OCI-LY1 (cell line): Measurements from ENCODE around the gene UQCR10.

Source experiments
- H2AFZ ChIP-seq: fragments of 200-600 bp; sonication (generic), shearing (Covaris generic); 2 replicates; pipeline ENCODE4 v1.6.0; 2014; ENCODE audit warnings: antibody characterized with exemption, mild to moderate bottlenecking, low read length
- H3F3A ChIP-seq: fragments of 200-600 bp; sonication (generic), shearing (Covaris generic); 2 replicates; pipeline ENCODE4 v1.6.0; 2014; ENCODE audit warnings: mild to moderate bottlenecking, antibody characterized with exemption, low read length, moderate library complexity; ENCODE audit not compliant: insufficient read depth
- H3K27ac ChIP-seq: fragments of 200-600 bp; sonication (generic); 2 replicates; pipeline ENCODE4 v1.5.1; 2014; ENCODE audit warnings: low read length, mixed run types, mild to moderate bottlenecking, low read depth; ENCODE audit not compliant: poor library complexity, severe bottlenecking
- H3K27me3 ChIP-seq: fragments of 200-600 bp; sonication (generic); 2 replicates; pipeline ENCODE4 v1.6.0; 2014; ENCODE audit warnings: antibody characterized with exemption, mild to moderate bottlenecking, low read length, moderate library complexity; ENCODE audit not compliant: insufficient read depth
- H3K36me3 ChIP-seq: fragments of 200-600 bp; sonication (generic); 2 replicates; pipeline ENCODE4 v1.6.1; 2014; ENCODE audit warnings: mild to moderate bottlenecking, antibody characterized with exemption, low read length, moderate library complexity, mixed read lengths; ENCODE audit not compliant: insufficient read depth
- H3K4me1 ChIP-seq: fragments of 200-600 bp; sonication (generic); 2 replicates; pipeline ENCODE4 v1.5.1; 2014; ENCODE audit warnings: mild to moderate bottlenecking, low read length, moderate library complexity; ENCODE audit not compliant: insufficient read depth, severe bottlenecking
- H3K4me2 ChIP-seq: fragments of 200-600 bp; sonication (generic), shearing (Covaris generic); 2 replicates; pipeline ENCODE4 v1.6.1; 2014; ENCODE audit warnings: low read length
- H3K4me3 ChIP-seq: fragments of 200-600 bp; sonication (generic); 2 replicates; pipeline ENCODE4 v1.5.1; 2014; ENCODE audit warnings: low read length, low read depth, mild to moderate bottlenecking, mixed read lengths; ENCODE audit not compliant: poor library complexity, severe bottlenecking
- H3K79me2 ChIP-seq: fragments of 200-600 bp; shearing (Covaris generic); 2 replicates; pipeline ENCODE4 v1.6.1; 2016; ENCODE audit warnings: mixed run types, low read length, mixed read lengths; ENCODE audit not compliant: insufficient read depth
- H3K9ac ChIP-seq: fragments of 200-600 bp; sonication (generic), shearing (Covaris generic); 2 replicates; pipeline ENCODE4 v1.6.1; 2014; ENCODE audit warnings: mild to moderate bottlenecking, low read length, mixed read lengths
- H3K9me2 ChIP-seq: fragments of 200-600 bp; sonication (generic), shearing (Covaris generic); 2 replicates; pipeline ENCODE4 v1.6.1; 2014; ENCODE audit warnings: low read depth, mild to moderate bottlenecking, low read length, mixed read lengths
- H3K9me3 ChIP-seq: fragments of 200-600 bp; shearing (Covaris generic); 2 replicates; pipeline ENCODE4 v1.6.1; 2014; ENCODE audit warnings: low read length, mixed read lengths
- H4K20me1 ChIP-seq: fragments of 200-600 bp; sonication (generic), shearing (Covaris generic); 2 replicates; pipeline ENCODE4 v1.6.0; 2016; ENCODE audit warnings: mild to moderate bottlenecking, low read length; ENCODE audit not compliant: insufficient read depth
- CTCF ChIP-seq: fragments of 200-600 bp; sonication (generic), shearing (Covaris generic); IDR thresholded peaks from 2 replicates; pipeline ENCODE4 v1.5.1; 2017; ENCODE audit warnings: mild to moderate bottlenecking, antibody characterized with exemption, low read length, moderate library complexity, mixed read lengths
- EZH2 ChIP-seq: fragments of 200-600 bp; sonication (generic), shearing (Covaris generic); IDR thresholded peaks from 2 replicates; pipeline ENCODE4 v1.8.0; 2017; ENCODE audit warnings: borderline replicate concordance, mixed run types, mild to moderate bottlenecking, antibody characterized with exemption, low read length, moderate library complexity, mixed read lengths

The UQCR10 gene

GRCh38 chr22:29804985-29805384 lies 37.8 kb downstream of the UQCR10 start:
- H4K20me1 ChIP-seq: no peaks in the 10 kb centered on the region
- H3K4me2 ChIP-seq: no peak overlapping the region
- no peaks in the 10 kb centered on the region for H3K9me3 ChIP-seq

GRCh38 chr22:29806196-29806595 lies 39.0 kb downstream of the UQCR10 start:
- Histone ChIP-seq H2AFZ (no peak overlapping the region), H4K20me1 (no peaks in the 10 kb centered on the region), H3K4me3 (no peak overlapping the region), H3K4me2 (no peak overlapping the region), H3F3A (no peaks in the 10 kb centered on the region), H3K9ac (no peak overlapping the region), H3K27ac (no peak overlapping the region), H3K9me3 (no peaks in the 10 kb centered on the region), H3K27me3 (no peaks in the 10 kb centered on the region), H3K79me2 (no peaks in the 10 kb centered on the region), H3K36me3 (peaks cover 81% of the 10 kb centered on the region), H3K9me2 (no peaks in the 10 kb centered on the region), H3K4me1 (no peaks in the 10 kb centered on the region)
- no peak for TF ChIP-seq EZH2
- TF ChIP-seq CTCF: no peak

More at GRCh38 chr22:29804985-29805384, 37.8 kb downstream of the UQCR10 start:
- H3K4me3 ChIP-seq: no peak overlapping the region
- TF ChIP-seq CTCF: no peak
- no peak for TF ChIP-seq EZH2
- H3K4me1 ChIP-seq: no peaks in the 10 kb centered on the region
- H3F3A ChIP-seq: no peaks in the 10 kb centered on the region
- H3K79me2 ChIP-seq: no peaks in the 10 kb centered on the region
- H3K27me3 ChIP-seq: no peaks in the 10 kb centered on the region
- H3K27ac ChIP-seq: no peak overlapping the region
- no peak overlapping the region for H3K9ac ChIP-seq
- peaks cover 81% of the 10 kb centered on the region for H3K36me3 ChIP-seq
- H2AFZ ChIP-seq: no peak overlapping the region
- H3K9me2 ChIP-seq: no peaks in the 10 kb centered on the region

- Histone ChIP-seq H3K27me3 (no peaks in the 10 kb centered on the region), H3K79me2 (no peaks in the 10 kb centered on the region), H3F3A (no peaks in the 10 kb centered on the region), H3K27ac (no peak overlapping the region), H3K36me3 (peaks cover 90% of the 10 kb centered on the region), H3K4me3 (no peak overlapping the region), H3K9me3 (no peaks in the 10 kb centered on the region), H2AFZ (no peak overlapping the region), H3K9me2 (no peaks in the 10 kb centered on the region), H3K4me1 (no peaks in the 10 kb centered on the region), H4K20me1 (no peaks in the 10 kb centered on the region), H3K4me2 (no peak overlapping the region), H3K9ac (no peak overlapping the region)
- TF ChIP-seq EZH2 (no peak), CTCF (no peak)
Observed at GRCh38 chr22:29810216-29810615, 43.0 kb downstream of the UQCR10 start.
